ENCODE data around the gene ARSI. TPM values are rescaled to one million over a fixed set of nuclear protein-coding genes. Genes with fewer than 3 reads are reported as not detected.

Gene ARSI
- 3.5 TPM for total RNA-seq
- long read RNA-seq, partial matches to known transcripts: 0 of 4 reads
- long read RNA-seq, other reads (novel, unspliced or antisense): 3 of 4 reads

- no peak for DNase-seq
- Histone ChIP-seq H3K27ac (peak within 1 kb of the TSS; percentile 73), H3K36me3 (no peaks in the 10 kb centered on the region), H3K4me3 (peak within 1 kb of the TSS; percentile 49), H3K9me3 (no peaks in the 10 kb centered on the region), H3K27me3 (ENCODE audit: low read depth) (peaks cover 25% of the 10 kb centered on the region), H3K4me1 (peaks cover 23% of the 10 kb centered on the region)
- no peak for TF ChIP-seq CTCF (IDR thresholded peaks at IDR 0.05)
- ATAC-seq: peak; percentile 67 to 68
- intact Hi-C loops (cut with DNase I): no loop called here
These were observed at the start of gene ARSI for GRCh38 chr5:150302301-150303069. ARSI (minus strand) TSS chr5:150302905; CDS start chr5:150302373, 532 bp downstream.

- Histone ChIP-seq H3K36me3 (no peaks in the 10 kb centered on the region), H3K27ac (peak overlapping the region; percentile 1), H3K4me1 (peaks cover 18% of the 10 kb centered on the region), H3K27me3 (ENCODE audit: low read depth) (no peaks in the 10 kb centered on the region), H3K9me3 (no peaks in the 10 kb centered on the region), H3K4me3 (no peak overlapping the region)
- peak; percentile 88 for ATAC-seq
- DNase-seq: peak; percentile 81
- intact Hi-C loops (cut with DNase I): no loop called here
- peak; percentile 61 for TF ChIP-seq CTCF (IDR thresholded peaks at IDR 0.05)
These were observed 48.0 kb upstream of the ARSI start for GRCh38 chr5:150350524-150351344.

GRCh38 chr5:150349681-150350275 lies 47.1 kb upstream of the ARSI start:
- no peaks in the 10 kb centered on the region for H3K9me3 ChIP-seq
- intact Hi-C loops (cut with DNase I): no loop called here
- peaks cover 18% of the 10 kb centered on the region for H3K4me1 ChIP-seq
- H3K27me3 ChIP-seq (ENCODE audit: low read depth): no peaks in the 10 kb centered on the region
- no peak overlapping the region for H3K27ac ChIP-seq
- ATAC-seq: no peak
- no peak overlapping the region for H3K4me3 ChIP-seq
- no peaks in the 10 kb centered on the region for H3K36me3 ChIP-seq
- no peak for TF ChIP-seq CTCF (IDR thresholded peaks at IDR 0.05)
- no peak for DNase-seq

- ATAC-seq (no peak), DNase-seq (no peak)
- no peaks in the 10 kb centered on the region for H3K27me3 ChIP-seq (ENCODE audit: low read depth)
- no peak overlapping the region for H3K27ac ChIP-seq
- no peaks in the 10 kb centered on the region for H3K9me3 ChIP-seq
- H3K4me1 ChIP-seq: peaks cover 18% of the 10 kb centered on the region
- H3K36me3 ChIP-seq: no peaks in the 10 kb centered on the region
- no peak for TF ChIP-seq CTCF (IDR thresholded peaks at IDR 0.05)
- no peak overlapping the region for H3K4me3 ChIP-seq
- intact Hi-C loops (cut with DNase I): no loop called here
These were observed 44.7 kb upstream of the ARSI start for GRCh38 chr5:150347451-150347850.

GRCh38 chr5:150347003-150347402 lies 44.3 kb upstream of the ARSI start:
- H3K36me3 ChIP-seq: no peaks in the 10 kb centered on the region
- no peak overlapping the region for H3K4me3 ChIP-seq
- no peaks in the 10 kb centered on the region for H3K27me3 ChIP-seq (ENCODE audit: low read depth)
- intact Hi-C loops (cut with DNase I): no loop called here
- H3K27ac ChIP-seq: no peak overlapping the region
- H3K4me1 ChIP-seq: peaks cover 14% of the 10 kb centered on the region
- no peak for DNase-seq
- H3K9me3 ChIP-seq: no peaks in the 10 kb centered on the region
- no peak for ATAC-seq
- TF ChIP-seq CTCF (IDR thresholded peaks at IDR 0.05): no peak
